Neuronal stem cell (in vitro differentiated cells): ENCODE results near the gene PPP1R11.
"Not testable (repeated sequence)": the region's sequence is repeated elsewhere in the genome, so short reads cannot be mapped to it uniquely, and the experiment has no call there.

ENCODE experiments used
- DNase-seq: peaks from one replicate; pipeline ENCODE4 v3.0.0-alpha.2; 2013; ENCODE audit warnings: low spot score
- H2AFZ ChIP-seq: one replicate; pipeline ENCODE4 v1.6.1; 2013; ENCODE audit warnings: mild to moderate bottlenecking, low read length, inconsistent platforms
- H2AK5ac ChIP-seq: 2 replicates; pipeline ENCODE4 v1.6.1; 2013; ENCODE audit warnings: low read depth, mild to moderate bottlenecking, inconsistent platforms, low read length, moderate library complexity, mixed read lengths
- H2BK120ac ChIP-seq: 2 replicates; pipeline ENCODE4 v1.6.1; 2013; ENCODE audit warnings: low read depth, mild to moderate bottlenecking, inconsistent platforms, low read length, moderate library complexity, mixed read lengths
- H2BK12ac ChIP-seq: one replicate; pipeline ENCODE4 v1.6.1; 2013; ENCODE audit warnings: low read length, inconsistent platforms
- H2BK15ac ChIP-seq: 2 replicates; pipeline ENCODE4 v1.6.1; 2013; ENCODE audit warnings: mild to moderate bottlenecking, low read length, inconsistent platforms, mixed read lengths
- H2BK5ac ChIP-seq: one replicate; pipeline ENCODE4 v1.6.1; 2013; ENCODE audit warnings: inconsistent platforms, mild to moderate bottlenecking, low read length, moderate library complexity
- H3K14ac ChIP-seq: one replicate; pipeline ENCODE4 v1.6.1; 2013; ENCODE audit warnings: low read length, inconsistent platforms
- H3K18ac ChIP-seq: 2 replicates; pipeline ENCODE4 v1.6.1; 2013; ENCODE audit warnings: low read length, inconsistent platforms
- H3K23ac ChIP-seq: 2 replicates; pipeline ENCODE4 v1.6.1; 2013; ENCODE audit warnings: low read depth, mild to moderate bottlenecking, mixed read lengths, low read length, inconsistent platforms; ENCODE audit not compliant: poor library complexity
- H3K27ac ChIP-seq: replicated peaks from 3 replicates; pipeline ENCODE4 v1.5.1; 2013; ENCODE audit warnings: low read length, inconsistent platforms
- H3K27me3 ChIP-seq, 3 experiments: 2 replicates each; pipeline ENCODE4 v1.6.1; 2013; ENCODE audit warnings: low read length in 3 of 3, mild to moderate bottlenecking in 2 of 3, inconsistent platforms in 1 of 3, low read depth in 1 of 3, mixed read lengths in 1 of 3, moderate library complexity in 1 of 3; ENCODE audit not compliant: control insufficient read depth in 3 of 3, insufficient read depth in 3 of 3
- H3K36me3 ChIP-seq, 2 donors: replicated peaks in 1 of 2; 2 replicates each; pipeline ENCODE4 v1.6.1; 2013; ENCODE audit warnings: low read length in 2 of 2; ENCODE audit not compliant: control insufficient read depth in 2 of 2, insufficient read depth in 2 of 2
- H3K4ac ChIP-seq: 2 replicates; pipeline ENCODE4 v1.6.1; 2013; ENCODE audit warnings: inconsistent platforms, mild to moderate bottlenecking, low read length, moderate library complexity
- H3K4me1 ChIP-seq, 2 donors: 1 replicate in 1 of 2; 2 replicates in 1 of 2; pipeline ENCODE4 v1.6.1; 2013; ENCODE audit warnings: low read length in 2 of 2, low read depth in 1 of 2; ENCODE audit not compliant: control insufficient read depth in 2 of 2, insufficient read depth in 1 of 2
- H3K4me2 ChIP-seq: one replicate; pipeline ENCODE4 v1.6.1; 2013; ENCODE audit warnings: mild to moderate bottlenecking, low read length, inconsistent platforms; ENCODE audit not compliant: insufficient read depth, poor library complexity, severe bottlenecking
- H3K4me3 ChIP-seq, 2 donors: 2 replicates each; pipeline ENCODE4 v1.5.1; 2013; ENCODE audit warnings: low read length in 2 of 2, mild to moderate bottlenecking in 2 of 2, inconsistent platforms in 1 of 2, moderate library complexity in 1 of 2
- H3K79me1 ChIP-seq: one replicate; pipeline ENCODE4 v1.6.1; 2013; ENCODE audit warnings: low read depth, mild to moderate bottlenecking, inconsistent platforms, low read length, moderate library complexity
- H3K9ac ChIP-seq: one replicate; pipeline ENCODE4 v1.6.1; 2013; ENCODE audit warnings: mild to moderate bottlenecking, low read depth, low read length, inconsistent platforms; ENCODE audit not compliant: poor library complexity
- H3K9me3 ChIP-seq, 2 donors: replicated peaks in 1 of 2; 2 replicates each; pipeline versions ENCODE3 to v1.6.1; 2013; ENCODE audit warnings: low read length in 2 of 2, mild to moderate bottlenecking in 2 of 2, inconsistent platforms in 1 of 2, low read depth in 1 of 2, mixed read lengths in 1 of 2, moderate library complexity in 1 of 2; ENCODE audit not compliant: control insufficient read depth in 2 of 2, insufficient read depth in 1 of 2
- H4K8ac ChIP-seq: one replicate; pipeline ENCODE4 v1.6.1; 2013; ENCODE audit warnings: low read depth, mild to moderate bottlenecking, inconsistent platforms, low read length, moderate library complexity
- H4K91ac ChIP-seq: one replicate; pipeline ENCODE4 v1.6.1; 2013; ENCODE audit warnings: low read length, low read depth, mild to moderate bottlenecking, inconsistent platforms; ENCODE audit not compliant: poor library complexity
- WGBS, 2 donors: extraction: QIAGEN DNeasy Blood & Tissue Kit; methylation state at CpG; one replicate each; pipeline ENCODE4 v1.1.7; 2013; ENCODE audit warnings: missing lambda C conversion rate in 2 of 2, mixed read lengths in 1 of 2; ENCODE audit not compliant: insufficient read length in 2 of 2, insufficient replicate concordance in 1 of 2; ENCODE audit errors: extremely low coverage in 2 of 2; 5-methylcytosine and 5-hydroxymethylcytosine counted together

Gene PPP1R11

DNA sequence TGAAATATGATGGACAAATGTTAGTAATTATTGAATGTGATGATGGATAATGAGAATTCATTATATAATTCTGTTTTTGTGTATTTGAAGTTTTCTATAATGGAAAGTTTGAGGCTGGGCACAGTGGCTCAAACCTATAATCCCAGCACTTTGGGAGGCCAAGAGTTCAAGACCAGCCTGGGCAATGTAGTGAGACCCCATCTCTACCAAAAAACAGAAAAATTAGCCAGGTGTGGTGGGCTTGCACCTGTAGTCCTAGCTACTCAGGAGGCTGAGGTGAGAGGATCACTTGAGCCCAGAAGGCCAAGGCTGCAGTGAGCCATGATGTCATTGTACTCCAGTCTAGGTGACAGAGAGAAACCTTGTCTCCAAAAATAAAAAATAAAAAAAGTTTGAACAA lies 44.3 kb upstream of the PPP1R11 start:
- not testable (repeated sequence) for H2BK5ac ChIP-seq, H3K18ac ChIP-seq, H3K79me1 ChIP-seq, H3K23ac ChIP-seq, H2BK12ac ChIP-seq, H3K9ac ChIP-seq, H3K4me3 ChIP-seq, H2AFZ ChIP-seq, H3K27ac ChIP-seq, H2AK5ac ChIP-seq, H3K27me3 ChIP-seq, H3K4ac ChIP-seq, H2BK15ac ChIP-seq, H2BK120ac ChIP-seq, H4K8ac ChIP-seq, H3K4me1 ChIP-seq, H3K4me2 ChIP-seq, DNase-seq, H3K9me3 ChIP-seq, H3K36me3 ChIP-seq, H4K91ac ChIP-seq, H3K14ac ChIP-seq

DNA sequence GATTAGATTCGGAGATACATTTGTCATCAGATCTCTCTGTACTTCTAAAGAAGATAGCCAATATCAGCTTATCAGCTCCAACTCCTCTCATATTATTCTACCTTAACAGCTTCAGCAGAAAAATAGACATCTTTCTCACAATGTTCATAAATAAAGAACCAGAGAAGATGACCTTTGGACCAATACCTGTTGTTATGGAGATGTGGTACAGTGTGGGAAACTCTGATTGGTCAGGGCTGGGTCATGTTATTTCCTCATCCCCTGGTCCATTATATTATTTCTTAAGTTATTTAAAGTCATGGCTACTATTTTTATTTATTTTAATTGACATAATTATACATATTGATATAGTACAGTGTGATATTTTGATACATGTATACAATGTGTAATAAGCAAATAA lies 41.8 kb upstream of the PPP1R11 start:
- no peak overlapping the region for H3K14ac ChIP-seq
- no peaks in the 10 kb centered on the region for H3K36me3 ChIP-seq
- no peak overlapping the region for H3K27ac ChIP-seq
- no peak overlapping the region for H2BK15ac ChIP-seq
- no peak overlapping the region for H2AFZ ChIP-seq
- H3K23ac ChIP-seq: no peak overlapping the region
- H3K4me3 ChIP-seq: no peak overlapping the region
- H3K27me3 ChIP-seq: no peaks in the 10 kb centered on the region
- no peak overlapping the region for H2BK5ac ChIP-seq
- H3K4ac ChIP-seq: no peak overlapping the region
- no peak overlapping the region for H2AK5ac ChIP-seq
- H3K9me3 ChIP-seq: no peaks in the 10 kb centered on the region
- H2BK12ac ChIP-seq: no peak overlapping the region
- no peaks in the 10 kb centered on the region for H3K4me1 ChIP-seq
- H3K79me1 ChIP-seq: no peaks in the 10 kb centered on the region
- H4K91ac ChIP-seq: no peak overlapping the region
- H3K9ac ChIP-seq: no peak overlapping the region
- no peak overlapping the region for H4K8ac ChIP-seq
- no peak for DNase-seq
- no CpG with 5 or more reads among the region's 1 CpG for WGBS, 2 donors
- no peak overlapping the region for H2BK120ac ChIP-seq
- no peak overlapping the region for H3K4me2 ChIP-seq
- no peak overlapping the region for H3K18ac ChIP-seq

DNA sequence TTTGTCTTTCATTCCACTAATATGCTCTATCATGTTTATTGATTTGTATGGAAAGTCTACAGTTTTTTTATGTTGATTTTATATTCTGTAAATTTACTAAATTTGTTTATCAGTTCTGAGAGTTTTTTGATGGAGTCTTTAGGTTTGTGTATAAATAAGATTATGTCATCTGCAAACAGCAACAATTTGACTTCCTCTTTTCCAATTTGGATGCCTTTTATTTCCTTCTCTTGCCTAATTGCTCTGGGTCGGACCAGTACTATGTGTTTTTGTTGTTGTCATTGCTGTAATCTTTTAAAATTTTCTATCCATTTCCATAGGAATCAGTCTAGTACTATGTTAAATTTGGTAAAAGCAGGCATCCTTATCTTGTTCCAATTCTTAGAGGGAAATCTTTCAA lies 37.4 kb upstream of the PPP1R11 start:
- no peak overlapping the region for H3K18ac ChIP-seq
- peaks cover 0 to 4% of the 10 kb centered on the region in 2 donors for H3K36me3 ChIP-seq
- no peak overlapping the region for H3K4ac ChIP-seq
- no peaks in the 10 kb centered on the region for H3K4me1 ChIP-seq
- no CpG with 5 or more reads among the region's 1 CpG for WGBS, 2 donors
- H3K27me3 ChIP-seq: no peaks in the 10 kb centered on the region
- H2BK15ac ChIP-seq: no peak overlapping the region
- H3K79me1 ChIP-seq: no peaks in the 10 kb centered on the region
- H3K9ac ChIP-seq: no peak overlapping the region
- no peak overlapping the region for H2BK12ac ChIP-seq
- H3K14ac ChIP-seq: no peak overlapping the region
- H3K27ac ChIP-seq: no peak overlapping the region
- DNase-seq: no peak
- no peak overlapping the region for H4K91ac ChIP-seq
- no peak overlapping the region for H3K4me3 ChIP-seq
- H2BK5ac ChIP-seq: no peak overlapping the region
- no peaks in the 10 kb centered on the region for H3K9me3 ChIP-seq
- no peak overlapping the region for H2BK120ac ChIP-seq
- H3K23ac ChIP-seq: no peak overlapping the region
- no peak overlapping the region for H4K8ac ChIP-seq
- H3K4me2 ChIP-seq: no peak overlapping the region
- no peak overlapping the region for H2AFZ ChIP-seq
- no peak overlapping the region for H2AK5ac ChIP-seq

DNA sequence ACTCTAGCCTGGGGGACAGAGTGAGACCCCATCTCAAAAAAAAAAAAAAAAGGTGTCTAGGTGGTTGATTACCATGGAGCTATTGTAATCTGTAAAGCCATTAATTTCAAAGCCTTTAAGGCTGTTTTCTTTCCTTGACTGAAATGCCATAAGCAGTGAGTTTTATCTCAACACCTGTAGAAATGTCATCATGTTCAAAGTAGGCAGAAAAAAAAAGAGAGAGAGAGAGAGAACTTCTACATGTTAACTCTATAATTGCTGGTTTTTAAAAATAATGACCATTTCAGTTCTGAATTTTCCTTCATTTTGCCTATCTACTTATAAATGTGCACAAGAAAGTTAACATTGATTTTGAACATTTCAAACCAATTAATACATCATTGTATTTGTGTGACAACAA lies 35.6 kb upstream of the PPP1R11 start:
- H3K9me3 ChIP-seq: no peaks in the 10 kb centered on the region
- H3K4ac ChIP-seq: no peak overlapping the region
- no peak overlapping the region for H3K23ac ChIP-seq
- H4K91ac ChIP-seq: no peak overlapping the region
- no peak overlapping the region for H3K4me3 ChIP-seq
- no peak overlapping the region for H2BK12ac ChIP-seq
- H2BK15ac ChIP-seq: no peak overlapping the region
- no peak overlapping the region for H3K27ac ChIP-seq
- no peak overlapping the region for H3K9ac ChIP-seq
- H4K8ac ChIP-seq: no peak overlapping the region
- no peak overlapping the region for H2BK5ac ChIP-seq
- H3K4me1 ChIP-seq: no peaks in the 10 kb centered on the region
- H3K4me2 ChIP-seq: no peak overlapping the region
- H3K27me3 ChIP-seq: no peaks in the 10 kb centered on the region
- H2BK120ac ChIP-seq: no peak overlapping the region
- H3K79me1 ChIP-seq: no peaks in the 10 kb centered on the region
- no peak overlapping the region for H3K14ac ChIP-seq
- H2AFZ ChIP-seq: no peak overlapping the region
- no peak overlapping the region for H2AK5ac ChIP-seq
- peaks cover 3 to 8% of the 10 kb centered on the region in 2 donors for H3K36me3 ChIP-seq
- no peak for DNase-seq
- no peak overlapping the region for H3K18ac ChIP-seq
